IMR-90 (cell line): Measurements from ENCODE around the gene PCSK6. TPM values are rescaled to one million over a fixed set of nuclear protein-coding genes. Genes with fewer than 3 reads are reported as not detected.

Source experiments
- ATAC-seq: fragments of 200-7000 bp; cut with Tn5 transposase; 2 replicates; pipeline ENCODE4 v1.9.1; 2020; ENCODE audit warnings: low read depth, mild to moderate bottlenecking, moderate library complexity
- BruUV-seq: library from RNA; stranded (reverse); fragments of 400-500 nt; replicated peaks from 2 replicates; lab custom pipeline; 2021; lab: Mats Ljungman, UMichigan
- CTCF ChIA-PET: fragments of 300-600 bp; formaldehyde crosslinking; extraction: SDS; loops from one replicate; lab custom pipeline; 2021; ENCODE audit warnings: antibody characterized with exemption; lab: Yijun Ruan, JAX
- POLR2A ChIA-PET: fragments of 300-600 bp; sonication (Branson Sonifier 250); formaldehyde crosslinking; loops from one replicate; lab custom pipeline; 2022; ENCODE audit warnings: antibody characterized with exemption; ENCODE audit not compliant: unreplicated experiment; lab: Charles Lee
- DNase-seq: peaks from one replicate; pipeline ENCODE4 v3.0.0; 2013
- H2AFZ ChIP-seq: replicated peaks from 2 replicates; pipeline ENCODE3; 2013; ENCODE audit warnings: low read length, mild to moderate bottlenecking; ENCODE audit not compliant: poor library complexity
- H2AK5ac ChIP-seq: 2 replicates; pipeline ENCODE4 v1.6.1; 2013; ENCODE audit warnings: low read depth, low read length, inconsistent platforms
- H2AK9ac ChIP-seq: replicated peaks from 2 replicates; pipeline ENCODE3; 2013; ENCODE audit warnings: mild to moderate bottlenecking, low read depth, low read length, moderate library complexity; ENCODE audit not compliant: poor library complexity
- H2BK120ac ChIP-seq: 2 replicates; pipeline ENCODE4 v1.6.1; 2013; ENCODE audit warnings: low read depth, low read length, inconsistent platforms
- H2BK15ac ChIP-seq: 3 replicates; pipeline ENCODE4 v1.6.1; 2013; ENCODE audit warnings: low read depth, low read length, inconsistent platforms
- H2BK20ac ChIP-seq: 2 replicates; pipeline ENCODE4 v1.6.1; 2013; ENCODE audit warnings: low read depth, mild to moderate bottlenecking, inconsistent platforms, low read length, moderate library complexity
- H2BK5ac ChIP-seq: 2 replicates; pipeline ENCODE4 v1.6.1; 2013; ENCODE audit warnings: mild to moderate bottlenecking, low read depth, low read length, inconsistent platforms; ENCODE audit not compliant: poor library complexity, severe bottlenecking
- H3K14ac ChIP-seq: replicated peaks from 2 replicates; pipeline ENCODE4 v1.6.1; 2013; ENCODE audit warnings: low read depth, low read length, inconsistent platforms
- H3K18ac ChIP-seq: 2 replicates; pipeline ENCODE4 v1.6.1; 2013; ENCODE audit warnings: low read depth, low read length, control low read depth
- H3K23ac ChIP-seq: 2 replicates; pipeline ENCODE4 v1.6.1; 2013; ENCODE audit warnings: low read depth, low read length, inconsistent platforms
- H3K27ac ChIP-seq: 2 replicates; pipeline ENCODE4 v1.5.1; 2013; ENCODE audit warnings: mild to moderate bottlenecking, control low read depth, low read length; ENCODE audit not compliant: insufficient read depth
- H3K27me3 ChIP-seq: 2 replicates; pipeline ENCODE4 v1.6.1; 2013; ENCODE audit warnings: low read length; ENCODE audit not compliant: control insufficient read depth, insufficient read depth
- H3K36me3 ChIP-seq: 2 replicates; pipeline ENCODE4 v1.6.1; 2013; ENCODE audit warnings: low read length, mixed read lengths; ENCODE audit not compliant: control insufficient read depth, insufficient read depth
- H3K4ac ChIP-seq: 2 replicates; pipeline ENCODE4 v1.6.1; 2013; ENCODE audit warnings: low read depth, low read length, inconsistent platforms
- H3K4me1 ChIP-seq: 2 replicates; pipeline ENCODE4 v1.6.1; 2013; ENCODE audit warnings: low read length, mixed read lengths; ENCODE audit not compliant: control insufficient read depth, insufficient read depth
- H3K4me2 ChIP-seq: 2 replicates; pipeline ENCODE4 v1.6.1; 2013; ENCODE audit warnings: low read depth, mild to moderate bottlenecking, control low read depth, low read length, moderate library complexity
- H3K4me3 ChIP-seq: 2 replicates; pipeline ENCODE4 v1.5.1; 2013; ENCODE audit warnings: low read depth, mild to moderate bottlenecking, control low read depth, low read length, moderate library complexity; ENCODE audit not compliant: insufficient read depth
- H3K56ac ChIP-seq: 2 replicates; pipeline ENCODE4 v1.6.1; 2013; ENCODE audit warnings: low read length, inconsistent platforms; ENCODE audit not compliant: insufficient read depth; ENCODE audit errors: extremely low read depth
- H3K79me1 ChIP-seq, 2 experiments: 2 replicates each; pipeline ENCODE4 v1.6.1; 2013; ENCODE audit warnings: low read length in 2 of 2, inconsistent platforms in 1 of 2, low read depth in 1 of 2
- H3K9ac ChIP-seq: 2 replicates; pipeline ENCODE4 v1.6.1; 2013; ENCODE audit warnings: low read depth, low read length, control low read depth
- H3K9me1 ChIP-seq: 2 replicates; pipeline ENCODE4 v1.6.1; 2013; ENCODE audit warnings: low read length, inconsistent platforms; ENCODE audit not compliant: insufficient read depth
- H3K9me3 ChIP-seq: 2 replicates; pipeline ENCODE4 v1.6.1; 2013; ENCODE audit warnings: low read length; ENCODE audit not compliant: control insufficient read depth, insufficient read depth
- H4K20me1 ChIP-seq: 2 replicates; pipeline ENCODE4 v1.6.1; 2013; ENCODE audit warnings: low read length, inconsistent platforms; ENCODE audit not compliant: insufficient read depth
- H4K5ac ChIP-seq: 2 replicates; pipeline ENCODE4 v1.6.1; 2013; ENCODE audit warnings: mild to moderate bottlenecking, low read depth, low read length, control low read depth
- H4K8ac ChIP-seq, 2 experiments: 2 replicates each; pipeline ENCODE4 v1.6.1; 2013; ENCODE audit warnings: low read depth in 2 of 2, low read length in 2 of 2, control low read depth in 1 of 2, inconsistent platforms in 1 of 2
- H4K91ac ChIP-seq: 2 replicates; pipeline ENCODE4 v1.6.1; 2013; ENCODE audit warnings: low read depth, low read length, inconsistent platforms; ENCODE audit not compliant: insufficient read depth
- BHLHE40 ChIP-seq: fragments of 150-350 bp; IDR thresholded peaks from 2 replicates; pipeline ENCODE4 v1.6.1; 2016; ENCODE audit warnings: mild to moderate bottlenecking, low read depth, low read length
- CEBPB ChIP-seq: IDR thresholded peaks from 2 replicates; pipeline ENCODE4 v1.6.1; 2012; ENCODE audit warnings: low read depth, low read length, improper control_type of control experiment
- CHD1 ChIP-seq: IDR thresholded peaks from 2 replicates; pipeline ENCODE4 v1.6.1; 2012; ENCODE audit warnings: low read depth, low read length, improper control_type of control experiment
- CTCF ChIP-seq: conservative IDR thresholded peaks from 2 replicates; pipeline ENCODE4 v1.5.1; 2012; ENCODE audit warnings: mild to moderate bottlenecking, low read depth, low read length, improper control_type of control experiment
- FOS ChIP-seq: fragments of 150-350 bp; IDR thresholded peaks from 2 replicates; pipeline ENCODE4 v1.6.1; 2016; ENCODE audit warnings: low read depth, low read length
- MAFK ChIP-seq: IDR thresholded peaks from 2 replicates; pipeline ENCODE4 v1.6.1; 2012; ENCODE audit warnings: low read depth, low read length, improper control_type of control experiment
- MAZ ChIP-seq: IDR thresholded peaks from 2 replicates; pipeline ENCODE4 v1.6.1; 2012; ENCODE audit warnings: low read depth, mild to moderate bottlenecking, low read length, improper control_type of control experiment, moderate library complexity, borderline replicate concordance
- MXI1 ChIP-seq: IDR thresholded peaks from 2 replicates; pipeline ENCODE4 v1.6.1; 2012; ENCODE audit warnings: low read depth, mild to moderate bottlenecking, low read length, moderate library complexity, borderline replicate concordance
- NFE2L2 ChIP-seq: fragments of 150-350 bp; IDR thresholded peaks from 2 replicates; pipeline ENCODE4 v1.6.1; 2016; ENCODE audit warnings: low read depth, mild to moderate bottlenecking, low read length
- POLR2A ChIP-seq: IDR thresholded peaks from 2 replicates; pipeline ENCODE4 v1.6.1; 2012; ENCODE audit warnings: mild to moderate bottlenecking, low read depth, low read length
- RAD21 ChIP-seq: IDR thresholded peaks from 2 replicates; pipeline ENCODE4 v1.6.1; 2012; ENCODE audit warnings: low read length, improper control_type of control experiment
- RCOR1 ChIP-seq: IDR thresholded peaks from 2 replicates; pipeline ENCODE4 v1.6.1; 2012; ENCODE audit warnings: mild to moderate bottlenecking, low read length, improper control_type of control experiment; ENCODE audit not compliant: insufficient replicate concordance
- RFX5 ChIP-seq: IDR thresholded peaks from 2 replicates; pipeline ENCODE4 v1.8.0; 2012; ENCODE audit warnings: low read depth, mild to moderate bottlenecking, low read length, moderate library complexity
- SMC3 ChIP-seq: fragments of 150-350 bp; IDR thresholded peaks from 2 replicates; pipeline ENCODE4 v1.6.1; 2016; ENCODE audit warnings: low read depth, mild to moderate bottlenecking, antibody characterized with exemption, low read length, moderate library complexity
- USF2 ChIP-seq: fragments of 150-350 bp; IDR thresholded peaks from 2 replicates; pipeline ENCODE4 v1.6.1; 2017; ENCODE audit warnings: mild to moderate bottlenecking, antibody characterized with exemption, low read length, low read depth
- WGBS, 2 experiments: methylation state at CpG; one replicate each; pipeline versions ENCODE4 v1.1.5 to v1.1.7; 2013; ENCODE audit warnings: missing lambda C conversion rate in 2 of 2; ENCODE audit not compliant: insufficient read length in 1 of 2; ENCODE audit errors: extremely low coverage in 2 of 2; 5-methylcytosine and 5-hydroxymethylcytosine counted together
- dilution Hi-C: fragments of 300-500 bp; cut with HindIII; formaldehyde crosslinking; loops from one replicate; pipeline ENCODE4 v1.14.3; 2018; ENCODE audit warnings: low sequenced_read_pairs; ENCODE audit not compliant: unreplicated experiment
- in situ Hi-C: fragments of 300-500 bp; cut with MboI; formaldehyde crosslinking; loops from 3 replicates; pipeline ENCODE4 v1.14.3; 2019; ENCODE audit warnings: low sequenced_read_pairs, inconsistent platforms, mixed read lengths
- intact Hi-C: fragments of 100-400 bp; cut with micrococcal nuclease; formaldehyde crosslinking; loops from 2 replicates; pipeline ENCODE4 v1.10.0; 2022
- polyA plus RNA-seq, 3 experiments: library from polyadenylated mRNA; depleted of rRNA; stranded (reverse); fragments of >200 nt; gene quantifications; 2 replicates each; pipeline ENCODE4 v1.2.3, GENCODE V29; 2012; ENCODE audit warnings: low replicate concordance in 1 of 3
- total RNA-seq: library from RNA; depleted of rRNA; stranded (reverse); fragments of >200 nt; gene quantifications from 2 replicates; pipeline ENCODE4 v1.2.3, GENCODE V29; 2012
- TF ChIP-seq, protein P1 (sequence below): fragments of 150-350 bp; IDR thresholded peaks from 2 replicates; pipeline ENCODE4 v1.6.1; 2016; ENCODE audit warnings: low read depth, mild to moderate bottlenecking, low read length, moderate library complexity, borderline replicate concordance

The PCSK6 gene
- total and polyA plus RNA-seq, 2 of the 4 experiments (the other 2 are of a cell fraction), result not detected

DNA sequence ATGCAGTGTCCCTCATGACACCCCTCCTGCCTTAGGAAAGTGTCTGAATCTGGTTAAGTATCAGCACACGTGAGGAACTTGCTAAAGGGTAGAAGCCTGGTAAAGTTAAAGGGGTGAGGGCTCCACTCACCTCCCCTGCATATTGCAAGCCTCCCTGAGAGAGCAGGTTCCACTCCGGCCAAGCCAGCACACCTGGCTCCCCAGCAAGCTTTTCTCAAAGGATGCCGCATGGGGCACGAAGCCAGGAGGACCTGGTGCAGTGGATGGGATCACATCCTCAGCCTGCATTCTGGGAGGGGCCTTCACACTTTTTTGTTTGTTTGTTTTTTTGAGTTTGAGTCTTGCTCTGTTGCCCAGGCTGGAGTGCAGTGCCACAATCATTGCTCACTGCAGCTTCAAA lies 79.9 kb downstream of the PCSK6 start:
- no peak overlapping the region for H3K4me3 ChIP-seq
- no peak overlapping the region for H2BK15ac ChIP-seq
- H4K20me1 ChIP-seq, result no peaks in the 10 kb centered on the region
- DNase-seq (no peak), ATAC-seq (no peak)
- dilution Hi-C loops (no loop called here), in situ Hi-C loops (no loop called here), intact Hi-C loops (no loop called here)
- H3K4me1 ChIP-seq, result no peaks in the 10 kb centered on the region
- no peak overlapping the region for H2AK5ac ChIP-seq
- no peak overlapping the region for H2AK9ac ChIP-seq
- CTCF ChIA-PET, result no interaction called here
- no peaks in the 10 kb centered on the region for H3K9me3 ChIP-seq
- no peak overlapping the region for H3K4me2 ChIP-seq
- H2AFZ ChIP-seq, result peak overlapping the region; percentile 14
- H3K27me3 ChIP-seq, result peaks cover 20% of the 10 kb centered on the region; the same call in 1 of the 2 replicates
- H2BK20ac ChIP-seq, result no peak overlapping the region
- no peak overlapping the region for H2BK5ac ChIP-seq
- H4K5ac ChIP-seq, result no peak overlapping the region
- no peak overlapping the region for H3K4ac ChIP-seq
- H3K56ac ChIP-seq, result no peak overlapping the region
- no peak overlapping the region for H3K14ac ChIP-seq
- H3K18ac ChIP-seq, result no peak overlapping the region
- no peak overlapping the region for H3K9ac ChIP-seq
- POLR2A ChIA-PET, result no interaction called here
- H2BK120ac ChIP-seq, result no peak overlapping the region
- H3K36me3 ChIP-seq, result no peaks in the 10 kb centered on the region
- no peak overlapping the region for H4K8ac ChIP-seq
- no peak overlapping the region for H3K27ac ChIP-seq
- TF ChIP-seq POLR2A (no peak), RFX5 (no peak), MXI1 (no peak), SMC3 (no peak), CHD1 (no peak), CEBPB (no peak), USF2 (no peak), NFE2L2 (no peak), FOS (no peak), CTCF (no peak), MAFK (no peak), RAD21 (no peak), RCOR1 (no peak), BHLHE40 (no peak), MAZ (no peak)
- TF ChIP-seq, protein P1, sequence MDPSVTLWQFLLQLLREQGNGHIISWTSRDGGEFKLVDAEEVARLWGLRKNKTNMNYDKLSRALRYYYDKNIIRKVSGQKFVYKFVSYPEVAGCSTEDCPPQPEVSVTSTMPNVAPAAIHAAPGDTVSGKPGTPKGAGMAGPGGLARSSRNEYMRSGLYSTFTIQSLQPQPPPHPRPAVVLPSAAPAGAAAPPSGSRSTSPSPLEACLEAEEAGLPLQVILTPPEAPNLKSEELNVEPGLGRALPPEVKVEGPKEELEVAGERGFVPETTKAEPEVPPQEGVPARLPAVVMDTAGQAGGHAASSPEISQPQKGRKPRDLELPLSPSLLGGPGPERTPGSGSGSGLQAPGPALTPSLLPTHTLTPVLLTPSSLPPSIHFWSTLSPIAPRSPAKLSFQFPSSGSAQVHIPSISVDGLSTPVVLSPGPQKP, result no peak
- H3K9me1 ChIP-seq, result no peaks in the 10 kb centered on the region
- no peak overlapping the region for H3K23ac ChIP-seq
- WGBS, 2 experiments, result no CpG with 5 or more reads among the region's 4 CpGs
- H4K91ac ChIP-seq, result no peak overlapping the region
- H3K79me1 ChIP-seq, result no peaks in the 10 kb centered on the region
- no TSS peak for BruUV-seq
